HG03280 (cell line): ENCODE measurements around the gene TMEM63A.

ENCODE experiments used
- ATAC-seq: cut with Tn5 transposase; IDR thresholded peaks from one replicate; pipeline ENCODE4 v1.9.1; 2021; ENCODE audit warnings: mild to moderate bottlenecking, moderate library complexity; ENCODE audit not compliant: unreplicated experiment

Gene TMEM63A

GRCh38 chr1:225886159-225887029, 4.2 kb upstream of the TMEM63A start:
- no peak for ATAC-seq

- ATAC-seq, result no peak
Observed at GRCh38 chr1:225885336-225885735, 3.2 kb upstream of the TMEM63A start.

- ATAC-seq, result no peak
Observed at GRCh38 chr1:225883616-225884265, 1.6 kb upstream of the TMEM63A start.

- ATAC-seq, result peak; percentile 22
Observed at GRCh38 chr1:225882694-225883615, 775 bp upstream of the TMEM63A start.

- ATAC-seq, result no peak
Observed at GRCh38 chr1:225881081-225881958, 860 bp downstream of the TMEM63A start.

GRCh38 chr1:225880636-225881035, 1.5 kb downstream of the TMEM63A start:
- ATAC-seq, result no peak

- no peak for ATAC-seq
Observed at GRCh38 chr1:225880222-225880588, 2.0 kb downstream of the TMEM63A start.

- ATAC-seq, result no peak
Observed at GRCh38 chr1:225879521-225880221, 2.5 kb downstream of the TMEM63A start.

- ATAC-seq, result no peak
Observed at GRCh38 chr1:225878282-225878681, 3.9 kb downstream of the TMEM63A start.

GRCh38 chr1:225877580-225877979, 4.6 kb downstream of the TMEM63A start:
- ATAC-seq, result no peak

GRCh38 chr1:225876900-225877510, 5.2 kb downstream of the TMEM63A start:
- no peak for ATAC-seq

- ATAC-seq, result no peak
Observed at GRCh38 chr1:225875044-225875815, 7.0 kb downstream of the TMEM63A start.

- no peak for ATAC-seq
Observed at GRCh38 chr1:225874431-225874830, 7.7 kb downstream of the TMEM63A start.

GRCh38 chr1:225873281-225873850, 8.8 kb downstream of the TMEM63A start:
- no peak for ATAC-seq

- ATAC-seq, result no peak
Observed at GRCh38 chr1:225872075-225872430, 10.1 kb downstream of the TMEM63A start.

GRCh38 chr1:225871359-225872074, 10.7 kb downstream of the TMEM63A start:
- no peak for ATAC-seq

GRCh38 chr1:225870911-225871310, 11.3 kb downstream of the TMEM63A start:
- ATAC-seq, result no peak
